ENCODE data around the gene ID1. TPM values are rescaled to one million over a fixed set of nuclear protein-coding genes. Genes with fewer than 3 reads are reported as not detected.

Gene ID1
- total RNA-seq, 2 donors from 2014 or later = 169 to 245 TPM

- H3K4me3 ChIP-seq = no peak overlapping the region
- peak overlapping the region in 3 of 4 donors; percentile 2 to 94 (median 93) for H3K27ac ChIP-seq
- H3K36me3 ChIP-seq (replicated peaks in 1 of 2; ENCODE audit: insufficient read depth in 1 of 2, low read depth in 2 of 2) = peaks cover 0 to 4% of the 10 kb centered on the region in 2 donors
- WGBS, 2 donors = 33 to 35% methylated on average over 8 to 10 of the region's 10 CpGs
- DNase-seq (peak; percentile 45 to 65 (median 57)), ATAC-seq (no peak)
- intact Hi-C loops (cut with DNase I) = loop anchor here (5.0 kb wide), 1 partner anchor 43 kb away; no protein-coding TSS in a partner anchor
- H3K4me1 ChIP-seq = peaks cover 30% of the 10 kb centered on the region
- TF ChIP-seq CTCF (IDR thresholded peaks at IDR 0.05) (peak; percentile 44 to 80 (median 69)), POLR2A (IDR thresholded peaks at IDR 0.05) (no peak)
- H3K27me3 ChIP-seq = no peaks in the 10 kb centered on the region
- no peaks in the 10 kb centered on the region for H3K9me3 ChIP-seq
Measured at GRCh38 chr20:31569163-31570020, 35.7 kb upstream of the ID1 start.

- no peaks in the 10 kb centered on the region for H3K27me3 ChIP-seq
- no peak for TF ChIP-seq POLR2A (IDR thresholded peaks at IDR 0.05)
- TF ChIP-seq CTCF (IDR thresholded peaks at IDR 0.05) = no peak
- no peaks in the 10 kb centered on the region for H3K9me3 ChIP-seq
- H3K4me3 ChIP-seq = no peak overlapping the region
- intact Hi-C loops (cut with DNase I) = no loop called here
- peaks cover 30% of the 10 kb centered on the region for H3K4me1 ChIP-seq
- DNase-seq (no peak), ATAC-seq (no peak)
- peak overlapping the region in 3 of 4 donors; percentile 2 to 94 (median 93) for H3K27ac ChIP-seq
- H3K36me3 ChIP-seq (replicated peaks in 1 of 2; ENCODE audit: insufficient read depth in 1 of 2, low read depth in 2 of 2) = peaks cover 0 to 4% of the 10 kb centered on the region in 2 donors
- 76 to 93% methylated on average over 2 to 8 of the region's 8 CpGs for WGBS, 2 donors
Measured at GRCh38 chr20:31570021-31570463, 35.0 kb upstream of the ID1 start.

- WGBS, 2 donors = 80 to 88% methylated on average over 8 to 17 of the region's 25 CpGs
- DNase-seq = peak in 3 of 4 donors; percentile 24 to 41 (median 37)
- no peaks in the 10 kb centered on the region for H3K27me3 ChIP-seq
- ATAC-seq = no peak
- peak overlapping the region in 3 of 4 donors; percentile 18 to 94 (median 93) for H3K27ac ChIP-seq
- peaks cover 0 to 4% of the 10 kb centered on the region in 2 donors for H3K36me3 ChIP-seq (replicated peaks in 1 of 2; ENCODE audit: insufficient read depth in 1 of 2, low read depth in 2 of 2)
- H3K4me1 ChIP-seq = peaks cover 30% of the 10 kb centered on the region
- H3K4me3 ChIP-seq = no peak overlapping the region
- H3K9me3 ChIP-seq = no peaks in the 10 kb centered on the region
- intact Hi-C loops (cut with DNase I) = no loop called here
- TF ChIP-seq POLR2A (IDR thresholded peaks at IDR 0.05) = no peak
- TF ChIP-seq CTCF (IDR thresholded peaks at IDR 0.05) = no peak
Measured at GRCh38 chr20:31570735-31571617, 34.1 kb upstream of the ID1 start.

GRCh38 chr20:31572042-31572700 is 32.9 kb upstream of the ID1 start:
- DNase-seq (no peak), ATAC-seq (peak; percentile 19)
- H3K27me3 ChIP-seq = no peaks in the 10 kb centered on the region
- no peaks in the 10 kb centered on the region for H3K9me3 ChIP-seq
- 15 to 23% methylated on average over 17 of the region's 17 CpGs for WGBS, 2 donors
- peaks cover 30% of the 10 kb centered on the region for H3K4me1 ChIP-seq
- no peak overlapping the region for H3K4me3 ChIP-seq
- peaks cover 0 to 4% of the 10 kb centered on the region in 2 donors for H3K36me3 ChIP-seq (replicated peaks in 1 of 2; ENCODE audit: insufficient read depth in 1 of 2, low read depth in 2 of 2)
- peak overlapping the region; percentile 92 to 96 (median 94) for H3K27ac ChIP-seq
- intact Hi-C loops (cut with DNase I) = no loop called here
- TF ChIP-seq POLR2A (IDR thresholded peaks at IDR 0.05) (no peak), CTCF (IDR thresholded peaks at IDR 0.05) (no peak)
